CD14-positive monocyte (primary cell): ENCODE measurements around the gene SSTR3. TPM values are rescaled to one million over a fixed set of nuclear protein-coding genes. Genes with fewer than 3 reads are reported as not detected.
A peak's percentile ranks its signal among the peaks of the same experiment; 100 is the strongest.

Experiments
- DNase-seq, 3 donors: peaks; one replicate each; pipeline ENCODE4 v3.0.0-alpha.2; 2011 to 2022
- H2AFZ ChIP-seq: 2 replicates; pipeline ENCODE4 v1.6.0; 2012; ENCODE audit warnings: mild to moderate bottlenecking, low read depth, low read length, inconsistent platforms; ENCODE audit not compliant: insufficient read depth, poor library complexity, severe bottlenecking
- H3K27ac ChIP-seq, 2 donors: 1 replicate in 1 of 2; 2 replicates in 1 of 2; pipeline ENCODE4 v1.5.1; 2012 to 2013; ENCODE audit warnings: low read length in 2 of 2, control low read depth in 1 of 2, inconsistent platforms in 1 of 2, low read depth in 1 of 2, mild to moderate bottlenecking in 1 of 2
- H3K27me3 ChIP-seq, 2 donors: one replicate each; pipeline versions ENCODE4 v1.6.0 to v1.6.1; 2011 to 2013; ENCODE audit warnings: low read length in 2 of 2; ENCODE audit not compliant: control insufficient read depth in 2 of 2, insufficient read depth in 2 of 2
- H3K36me3 ChIP-seq, 2 donors: replicated peaks in 1 of 2; 1 replicate in 1 of 2; 2 replicates in 1 of 2; pipeline versions ENCODE4 v1.5.1 to v1.6.1; 2012 to 2013; ENCODE audit warnings: low read length in 2 of 2, control low read depth in 1 of 2, inconsistent platforms in 1 of 2, mild to moderate bottlenecking in 1 of 2; ENCODE audit not compliant: insufficient read depth in 2 of 2, control insufficient read depth in 1 of 2
- H3K4me1 ChIP-seq, 2 donors: 1 replicate in 1 of 2; 2 replicates in 1 of 2; pipeline versions ENCODE4 v1.5.1 to v1.6.1; 2012 to 2013; ENCODE audit warnings: low read length in 2 of 2, control low read depth in 1 of 2, inconsistent platforms in 1 of 2, mild to moderate bottlenecking in 1 of 2, moderate library complexity in 1 of 2; ENCODE audit not compliant: insufficient read depth in 2 of 2, control insufficient read depth in 1 of 2
- H3K4me2 ChIP-seq: replicated peaks from 2 replicates; pipeline ENCODE3; 2012; ENCODE audit warnings: low read length, moderate library complexity, mild to moderate bottlenecking; ENCODE audit not compliant: poor library complexity, severe bottlenecking; ENCODE audit errors: extremely low read depth
- H3K4me3 ChIP-seq, 3 experiments: fragments of 200-600 bp in 1 of 3; sonication (generic) in 1 of 3; replicated peaks in 1 of 3; 1 replicate in 2 of 3; 2 replicates in 1 of 3; pipeline ENCODE4 v1.5.1; 2011 to 2013; ENCODE audit warnings: low read length in 3 of 3, mild to moderate bottlenecking in 3 of 3, control low read depth in 2 of 3, low read depth in 2 of 3, inconsistent platforms in 1 of 3, moderate library complexity in 1 of 3
- H3K79me2 ChIP-seq: 2 replicates; pipeline ENCODE4 v1.6.0; 2012; ENCODE audit warnings: mild to moderate bottlenecking, control low read depth, inconsistent platforms, low read length, moderate library complexity; ENCODE audit not compliant: insufficient read depth
- H3K9ac ChIP-seq: 2 replicates; pipeline ENCODE4 v1.6.0; 2017; ENCODE audit warnings: low read length, mild to moderate bottlenecking; ENCODE audit not compliant: insufficient read depth, poor library complexity, severe bottlenecking
- H3K9me3 ChIP-seq, 2 donors: replicated peaks in 1 of 2; 1 replicate in 1 of 2; 2 replicates in 1 of 2; pipeline versions ENCODE4 v1.5.1 to v1.6.1; 2012 to 2013; ENCODE audit warnings: low read length in 2 of 2, control low read depth in 1 of 2; ENCODE audit not compliant: control insufficient read depth in 1 of 2, insufficient read depth in 1 of 2
- H4K20me1 ChIP-seq: 2 replicates; pipeline ENCODE4 v1.6.0; 2012; ENCODE audit warnings: mild to moderate bottlenecking, low read length, control low read depth, moderate library complexity; ENCODE audit not compliant: insufficient read depth
- H3K27ac Mint-ChIP-seq, 7 donors: one replicate each; pipeline ENCODE4 v1.8.0; 2020; ENCODE audit warnings: mild to moderate bottlenecking in 7 of 7, mixed read lengths in 7 of 7, moderate library complexity in 6 of 7, inconsistent platforms in 2 of 7
- H3K27me3 Mint-ChIP-seq, 3 donors: one replicate each; pipeline ENCODE4 v1.8.0; 2021 to 2022; ENCODE audit warnings: low read depth in 3 of 3, mild to moderate bottlenecking in 3 of 3, mixed read lengths in 3 of 3, moderate library complexity in 3 of 3, inconsistent platforms in 1 of 3
- H3K36me3 Mint-ChIP-seq, 2 donors: one replicate each; pipeline ENCODE4 v1.8.0; 2020; ENCODE audit warnings: mixed read lengths in 2 of 2, inconsistent platforms in 1 of 2, mild to moderate bottlenecking in 1 of 2
- H3K4me1 Mint-ChIP-seq: one replicate; pipeline ENCODE4 v1.8.0; 2020; ENCODE audit warnings: mild to moderate bottlenecking, mixed read lengths
- H3K4me3 Mint-ChIP-seq, 2 donors: one replicate each; pipeline ENCODE4 v1.8.0; 2020; ENCODE audit warnings: mild to moderate bottlenecking in 2 of 2, mixed read lengths in 2 of 2, moderate library complexity in 1 of 2
- H3K9me3 Mint-ChIP-seq, 7 donors: one replicate each; pipeline ENCODE4 v1.8.0; 2020 to 2022; ENCODE audit warnings: mixed read lengths in 7 of 7, mild to moderate bottlenecking in 6 of 7, moderate library complexity in 6 of 7, inconsistent platforms in 2 of 7
- CTCF ChIP-seq: fragments of 200-600 bp; IDR thresholded peaks from one replicate; pipeline ENCODE4 v1.8.0; 2022; ENCODE audit warnings: antibody characterized with exemption, mild to moderate bottlenecking
- WGBS: methylation state at CpG from one replicate; pipeline ENCODE4 v1.1.5; 2013; ENCODE audit warnings: missing lambda C conversion rate; ENCODE audit not compliant: insufficient coverage; 5-methylcytosine and 5-hydroxymethylcytosine counted together
- intact Hi-C, 2 donors: fragments of 100-400 bp; cut with micrococcal nuclease; formaldehyde crosslinking; loops; one replicate each; pipeline versions ENCODE4 v1.15.0 to v1.15.1; 2023
- polyA plus RNA-seq, 3 donors: library from polyadenylated mRNA; depleted of rRNA in 1 of 3; unstranded in 2 of 3; stranded (reverse) in 1 of 3; fragments of 300-500 nt in 2 of 3; fragments of >200 nt in 1 of 3; fragmentation: Illumina TruSeq in 2 of 3; gene quantifications; 1 replicate in 2 of 3; 2 replicates in 1 of 3; pipeline ENCODE4 v1.2.3, GENCODE V29; 2012 to 2021

The SSTR3 gene
- polyA plus RNA-seq, 3 donors, result 0.04 TPM; not detected in 2

DNA sequence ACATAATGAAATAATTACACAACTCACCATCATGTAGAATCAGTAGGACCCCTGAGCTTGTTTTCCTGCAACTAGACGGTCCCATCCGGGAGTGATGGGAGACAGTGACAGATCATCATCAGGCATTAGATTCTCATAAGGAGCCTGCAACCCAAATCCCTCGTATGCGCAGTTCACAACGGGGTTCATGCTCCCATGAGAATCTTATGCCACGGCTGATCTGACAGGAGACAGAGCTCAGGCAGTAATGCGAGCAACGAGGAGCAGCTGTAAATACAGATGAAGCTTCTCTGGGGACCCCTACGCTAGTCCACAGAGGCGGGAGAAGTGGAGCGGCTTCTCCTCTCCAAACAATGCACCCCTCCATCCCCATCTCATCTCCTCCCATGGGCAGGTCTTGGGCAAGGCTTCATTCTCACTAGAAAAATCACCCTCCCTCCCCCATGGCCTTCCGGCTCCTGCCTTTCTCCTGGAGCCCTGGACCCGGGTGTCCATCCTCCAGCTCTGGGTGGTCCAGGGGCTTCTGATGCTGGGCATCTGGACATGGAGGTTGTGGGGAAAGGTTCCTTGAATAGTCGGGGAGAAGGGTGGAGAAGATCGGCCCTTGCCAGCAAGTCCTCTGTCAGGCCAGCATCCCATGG is 48.0 kb upstream of the SSTR3 start:
- Histone ChIP-seq H3K4me1 (peaks cover 15 to 25% of the 10 kb centered on the region in 2 donors), H4K20me1 (no peaks in the 10 kb centered on the region), H3K9me3 (peaks cover 13 to 14% of the 10 kb centered on the region in 2 donors), H3K4me2 (no peak overlapping the region), H3K4me3 (no peak overlapping the region), H3K27me3 (peaks cover 0 to 2% of the 10 kb centered on the region in 2 donors), H2AFZ (no peak overlapping the region), H3K27ac (no peak overlapping the region), H3K9ac (no peak overlapping the region), H3K36me3 (no peaks in the 10 kb centered on the region), H3K79me2 (no peaks in the 10 kb centered on the region)
- H3K4me1 Mint-ChIP-seq, result peaks cover 20% of the 10 kb centered on the region
- H3K4me3 Mint-ChIP-seq, result no peak overlapping the region
- no peak for DNase-seq
- peak overlapping the region in 3 of 7 donors; percentile 25 to 68 (median 40) for H3K27ac Mint-ChIP-seq
- H3K27me3 Mint-ChIP-seq, result peaks cover 11 to 21% (median 13%) of the 10 kb centered on the region in 3 donors
- intact Hi-C loops, result no loop called here
- peaks cover 2 to 4% of the 10 kb centered on the region in 2 donors for H3K36me3 Mint-ChIP-seq
- WGBS, result 83% methylated on average over 11 of the region's 15 CpGs
- H3K9me3 Mint-ChIP-seq, result peaks cover 8 to 18% (median 14%) of the 10 kb centered on the region in 7 donors
- TF ChIP-seq CTCF, result no peak

GRCh38 chr22:37259540-37260029 is 47.3 kb upstream of the SSTR3 start:
- H3K4me1 ChIP-seq, result peaks cover 15 to 25% of the 10 kb centered on the region in 2 donors
- Mint-ChIP-seq H3K9me3 (peaks cover 5 to 15% (median 11%) of the 10 kb centered on the region in 7 donors), H3K4me1 (peaks cover 20% of the 10 kb centered on the region), H3K36me3 (peaks cover 2 to 3% of the 10 kb centered on the region in 2 donors), H3K27ac (peak overlapping the region in 3 of 7 donors; percentile 19 to 77 (median 75)), H3K4me3 (peak overlapping the region; percentile 50 to 76), H3K27me3 (peaks cover 11 to 20% (median 14%) of the 10 kb centered on the region in 3 donors)
- TF ChIP-seq CTCF, result peak; percentile 76
- H3K9me3 ChIP-seq, result peaks cover 11 to 12% of the 10 kb centered on the region in 2 donors
- peak overlapping the region in 1 of 3 experiments; percentile 2 for H3K4me3 ChIP-seq
- H3K36me3 ChIP-seq, result no peaks in the 10 kb centered on the region
- 3% methylated on average over 8 of the region's 23 CpGs for WGBS
- peak in 2 of 3 donors; percentile 55 to 69 for DNase-seq
- H4K20me1 ChIP-seq, result no peaks in the 10 kb centered on the region
- H2AFZ ChIP-seq, result no peak overlapping the region
- intact Hi-C loops, result loop anchor here in 1 of 2 donors (2.0 kb wide), 1 partner anchor 61 kb away; no protein-coding TSS in a partner anchor
- peak overlapping the region; percentile 35 for H3K4me2 ChIP-seq
- peaks cover 0 to 2% of the 10 kb centered on the region in 2 donors for H3K27me3 ChIP-seq
- H3K79me2 ChIP-seq, result no peaks in the 10 kb centered on the region
- H3K27ac ChIP-seq, result no peak overlapping the region
- H3K9ac ChIP-seq, result no peak overlapping the region
